NCI-H345 treated with DMSO at 0.1 percent for 48 hours (cell line): Measurements from ENCODE around the gene NANS.

Experiments
- DNase-seq: peaks from one replicate; lab custom pipeline; 2025; ENCODE audit not compliant: unreplicated experiment; lab: John Stamatoyannopoulos, UW

The NANS gene

GRCh38 chr9:98130576-98131228 lies 74.2 kb downstream of the NANS start:
- DNase-seq = no peak

- no peak for DNase-seq
Measured at GRCh38 chr9:98132158-98132557, 75.6 kb downstream of the NANS start.
